HG03025 (cell line): Measurements from ENCODE around the gene ENTPD3.

Source experiments
- ATAC-seq: cut with Tn5 transposase; IDR thresholded peaks from one replicate; pipeline ENCODE4 v1.9.1; 2021; ENCODE audit warnings: mild to moderate bottlenecking, moderate library complexity; ENCODE audit not compliant: unreplicated experiment, low FRiP score

ENTPD3 gene, protein sequence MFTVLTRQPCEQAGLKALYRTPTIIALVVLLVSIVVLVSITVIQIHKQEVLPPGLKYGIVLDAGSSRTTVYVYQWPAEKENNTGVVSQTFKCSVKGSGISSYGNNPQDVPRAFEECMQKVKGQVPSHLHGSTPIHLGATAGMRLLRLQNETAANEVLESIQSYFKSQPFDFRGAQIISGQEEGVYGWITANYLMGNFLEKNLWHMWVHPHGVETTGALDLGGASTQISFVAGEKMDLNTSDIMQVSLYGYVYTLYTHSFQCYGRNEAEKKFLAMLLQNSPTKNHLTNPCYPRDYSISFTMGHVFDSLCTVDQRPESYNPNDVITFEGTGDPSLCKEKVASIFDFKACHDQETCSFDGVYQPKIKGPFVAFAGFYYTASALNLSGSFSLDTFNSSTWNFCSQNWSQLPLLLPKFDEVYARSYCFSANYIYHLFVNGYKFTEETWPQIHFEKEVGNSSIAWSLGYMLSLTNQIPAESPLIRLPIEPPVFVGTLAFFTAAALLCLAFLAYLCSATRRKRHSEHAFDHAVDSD

DNA sequence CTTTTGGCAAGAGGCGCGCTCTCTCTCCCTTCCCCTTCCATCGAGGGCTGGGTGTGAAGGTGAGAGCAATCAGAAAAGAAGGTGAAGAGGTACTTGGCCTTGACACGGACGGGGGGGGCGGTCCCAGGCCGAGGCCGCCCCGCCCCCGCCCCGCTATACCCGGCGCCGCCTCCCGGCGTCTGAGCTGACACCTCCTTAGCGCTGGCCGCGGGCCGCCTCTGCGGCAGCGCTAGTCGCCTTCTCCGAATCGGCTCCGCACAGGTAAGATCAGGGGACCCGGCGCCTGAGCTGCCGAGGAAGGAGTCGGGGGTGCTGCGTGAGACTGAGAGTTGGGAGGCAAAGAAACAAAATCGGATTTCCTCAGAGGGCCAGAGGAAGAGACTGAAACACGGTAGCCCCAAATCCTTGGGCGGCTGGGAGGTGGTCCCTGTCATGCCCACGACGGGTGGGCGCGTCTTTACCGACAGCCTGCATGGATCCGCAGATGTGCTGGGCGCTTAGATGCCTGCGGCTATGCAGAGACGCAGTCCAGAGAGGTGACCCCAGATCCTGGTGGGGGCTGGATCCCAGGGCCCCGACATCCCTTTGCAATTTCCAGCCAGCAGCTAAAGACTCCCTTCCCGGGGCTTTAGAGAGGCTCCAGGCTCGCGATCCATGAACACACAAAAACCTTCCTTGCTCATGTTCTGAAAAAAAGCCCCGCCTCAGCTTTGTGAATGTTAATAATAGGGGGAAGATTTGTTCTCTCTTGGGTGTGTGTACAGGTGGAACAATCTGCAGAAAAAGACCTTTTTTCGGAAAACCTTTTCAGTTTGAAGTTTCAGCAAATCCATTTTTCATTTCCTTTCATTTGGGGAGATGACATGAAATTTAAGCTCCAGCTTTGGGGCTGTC lies at the start of gene ENTPD3:
Gene ENTPD3 (plus strand): TSS at position 184 of the 894 bp plus-strand sequence. CDS start 874 bp downstream, outside the sequence.
- no peak for ATAC-seq

DNA sequence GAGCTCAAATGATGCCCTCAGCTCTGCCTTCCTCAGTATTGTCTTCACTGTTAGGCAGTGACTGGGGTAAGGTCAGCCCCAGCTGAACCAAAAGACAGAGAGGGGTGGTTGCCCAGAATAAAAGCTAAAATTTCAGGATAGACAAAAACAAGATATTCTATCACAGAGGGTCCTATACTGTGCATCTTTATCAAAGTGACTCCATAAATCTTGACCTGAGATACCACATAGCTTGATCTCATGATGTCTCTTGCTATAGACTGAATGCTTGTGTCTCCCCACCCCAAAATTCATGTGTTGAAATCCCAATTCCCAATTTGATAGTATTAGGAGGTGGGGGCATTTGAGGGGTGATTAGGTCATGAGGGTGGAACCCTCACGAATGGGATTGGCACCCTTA lies 47.1 kb upstream of the ENTPD3 start:
- ATAC-seq: no peak

DNA sequence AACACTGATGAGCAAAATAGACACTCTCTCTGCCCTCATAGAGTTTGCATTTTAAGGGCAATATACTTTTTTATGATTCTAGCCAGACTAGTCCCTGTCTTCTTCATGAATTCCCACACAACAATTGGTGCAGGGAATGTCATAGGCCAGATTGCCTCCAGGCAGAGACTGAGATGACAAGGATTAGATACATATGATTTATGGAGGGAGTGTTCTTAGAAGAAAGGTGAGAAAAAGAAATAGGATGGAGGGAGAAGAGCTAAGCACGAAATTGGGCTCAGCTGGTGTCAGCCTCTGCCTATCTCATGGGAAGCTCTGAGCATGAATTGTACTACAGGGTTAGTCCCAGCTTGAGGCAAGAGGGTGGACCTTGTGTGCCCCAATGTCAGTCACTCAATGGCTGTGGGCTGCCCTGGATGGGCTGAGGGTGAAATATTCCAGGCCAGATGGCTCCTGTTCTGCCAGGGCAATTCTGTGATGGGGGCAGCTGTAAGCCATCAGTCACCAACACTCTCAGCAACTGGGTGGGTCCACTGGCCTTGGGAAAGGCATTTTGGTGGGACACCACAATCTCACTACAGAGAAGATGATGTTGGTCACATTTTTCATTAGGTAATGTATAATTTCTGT lies 46.3 kb upstream of the ENTPD3 start:
- no peak for ATAC-seq

DNA sequence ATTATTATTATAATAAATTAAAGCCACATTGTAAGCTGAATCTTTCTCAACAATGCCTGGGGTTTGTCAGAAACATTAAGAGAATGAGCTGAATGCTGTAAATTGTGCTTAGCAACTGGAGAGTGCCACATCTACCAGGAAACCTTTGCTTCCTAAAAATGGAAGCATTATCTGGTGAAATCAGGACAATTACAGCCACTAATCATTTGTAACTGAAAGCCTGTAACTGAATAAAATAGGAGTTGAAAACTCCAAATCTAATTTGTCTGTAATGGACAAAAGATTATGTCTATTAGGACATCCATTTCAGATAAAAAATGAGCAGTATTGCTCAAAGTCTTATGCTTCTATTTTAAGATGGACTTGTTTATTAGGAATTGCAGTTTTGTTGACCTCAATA lies 45.3 kb upstream of the ENTPD3 start:
- ATAC-seq: no peak

DNA sequence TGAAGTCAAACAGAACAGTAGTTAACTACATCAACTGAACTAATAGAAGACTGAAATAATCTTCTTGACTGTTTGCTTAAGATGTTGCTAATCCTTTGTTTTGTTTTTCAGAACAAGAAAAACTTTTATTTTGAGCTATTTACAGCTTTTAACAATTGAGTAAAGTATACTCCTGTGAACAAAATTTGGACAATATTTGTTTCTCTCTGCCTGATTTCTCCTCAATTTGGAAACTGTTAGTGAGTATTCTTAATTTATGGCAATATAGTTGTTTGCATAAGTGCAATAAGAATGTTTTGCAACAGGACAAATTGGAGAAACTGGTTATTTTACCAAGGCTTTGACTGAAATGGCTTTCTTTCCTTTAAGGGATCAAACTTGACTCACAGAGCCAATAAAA lies 36.5 kb upstream of the ENTPD3 start:
- ATAC-seq: no peak

DNA sequence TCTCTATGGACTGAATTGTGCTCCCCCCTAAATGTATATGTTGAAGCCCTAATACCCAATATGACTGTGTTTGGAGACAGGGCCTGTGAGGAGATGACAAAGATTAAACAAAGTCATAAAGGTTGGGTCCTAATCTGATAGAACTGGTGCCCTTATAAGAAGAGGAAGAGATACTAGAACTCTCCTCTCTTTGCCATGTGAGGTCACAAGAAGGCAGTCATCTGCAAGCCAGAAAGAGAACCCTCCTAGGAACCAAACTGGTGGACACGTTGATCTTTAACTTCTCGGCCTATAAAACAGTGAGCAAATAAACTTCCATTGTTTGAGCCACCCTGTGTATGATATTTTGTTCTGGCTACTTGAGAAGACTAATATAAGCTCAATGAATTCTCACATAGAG lies 31.6 kb upstream of the ENTPD3 start:
- ATAC-seq: no peak

DNA sequence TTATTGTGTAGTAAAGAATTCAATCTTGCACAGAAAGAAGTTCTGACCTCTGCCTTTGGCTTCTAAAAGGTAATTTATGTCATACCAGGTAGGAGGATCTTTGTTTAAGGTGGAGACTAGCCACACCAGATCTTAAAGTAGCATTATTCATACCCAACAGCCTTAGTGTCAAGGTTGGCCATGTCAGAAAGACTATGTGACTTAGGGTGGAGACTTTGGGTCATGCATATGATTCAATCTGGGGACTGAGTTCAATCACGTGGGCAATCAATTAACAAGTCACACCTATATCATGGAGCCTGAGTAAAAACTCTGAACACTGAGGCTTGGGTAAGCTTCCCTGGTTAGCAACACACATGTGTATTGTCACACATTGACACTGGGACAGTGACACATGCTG lies 28.5 kb upstream of the ENTPD3 start:
- ATAC-seq: no peak

DNA sequence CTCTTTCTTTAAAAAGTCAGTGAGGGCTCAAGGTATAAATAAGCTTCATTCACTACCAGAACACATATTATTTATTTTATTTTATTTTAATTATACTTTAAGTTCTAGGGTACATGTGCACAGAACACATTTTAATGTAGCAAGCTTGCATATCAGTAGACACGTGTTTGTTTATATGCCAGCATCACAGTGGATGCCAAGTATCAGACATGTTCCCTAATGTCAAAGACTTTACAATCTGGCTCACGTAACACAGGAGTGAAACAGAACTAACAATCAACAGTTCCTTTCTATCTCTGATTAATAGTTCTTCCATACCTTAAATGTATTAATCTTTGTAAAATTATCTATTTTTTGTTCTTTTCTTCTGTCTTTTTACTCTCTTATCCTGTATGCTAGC lies 23.3 kb upstream of the ENTPD3 start:
- no peak for ATAC-seq

DNA sequence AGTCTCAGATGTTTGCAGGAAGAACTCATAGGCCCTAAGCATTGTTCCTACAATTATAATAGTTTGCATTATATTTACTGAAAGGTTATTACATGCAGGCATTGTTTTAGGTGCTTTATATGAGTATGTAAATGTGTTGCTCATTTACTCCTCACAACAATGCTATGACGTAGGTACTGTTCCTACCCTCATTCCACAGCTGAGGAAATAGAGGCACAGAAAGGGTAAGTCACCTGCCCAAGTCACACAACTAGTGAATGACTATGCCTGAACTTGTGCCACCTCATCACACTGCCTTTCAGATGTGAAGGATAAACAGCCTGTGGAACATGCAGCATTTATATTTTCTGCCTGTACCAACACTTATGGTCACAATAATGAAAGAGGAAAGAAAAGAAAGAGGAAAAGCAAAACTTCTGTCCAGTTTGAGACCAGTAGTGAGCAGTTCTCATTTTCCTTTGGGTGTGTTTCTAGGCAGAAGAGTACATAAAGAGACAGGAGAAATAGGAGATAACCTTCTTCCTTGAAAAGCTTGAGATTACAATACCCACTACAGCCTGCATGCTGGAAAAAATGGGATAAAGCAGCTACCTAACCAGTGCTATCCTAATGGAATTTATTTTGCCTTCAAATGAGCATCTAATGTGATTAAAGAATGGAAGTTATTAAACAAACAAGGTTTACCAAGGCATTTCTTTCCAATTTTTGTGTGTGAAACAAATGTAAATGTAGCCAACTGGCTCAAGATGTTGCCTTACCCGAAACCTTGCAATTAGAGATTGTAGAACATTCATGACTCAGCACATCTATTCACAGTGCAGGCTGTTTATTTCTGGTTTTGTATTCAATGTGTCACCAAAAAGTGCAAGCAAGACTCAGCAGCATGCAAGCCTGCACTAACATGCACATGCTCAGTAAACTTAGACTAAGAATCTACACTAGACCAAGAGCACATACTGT lies 20.5 kb upstream of the ENTPD3 start:
- ATAC-seq: no peak

DNA sequence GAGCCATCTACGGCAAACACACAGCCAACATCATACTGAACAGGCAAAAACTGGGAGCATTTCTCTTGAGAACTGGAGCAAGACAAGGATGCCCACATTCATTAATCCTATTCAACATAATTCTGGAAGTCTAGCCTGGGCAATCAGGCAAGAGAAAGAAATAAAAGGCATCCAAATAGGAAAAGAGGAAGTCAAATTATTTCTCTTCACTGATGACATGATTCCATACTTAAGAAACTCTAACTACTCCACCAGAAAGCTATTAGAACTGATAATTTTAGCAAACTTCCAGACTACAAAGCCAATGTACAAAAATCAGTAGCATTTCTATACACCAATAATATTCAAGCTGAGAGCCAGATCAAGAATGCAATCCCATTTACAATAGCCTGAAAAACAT lies 17.3 kb upstream of the ENTPD3 start:
- ATAC-seq: no peak

DNA sequence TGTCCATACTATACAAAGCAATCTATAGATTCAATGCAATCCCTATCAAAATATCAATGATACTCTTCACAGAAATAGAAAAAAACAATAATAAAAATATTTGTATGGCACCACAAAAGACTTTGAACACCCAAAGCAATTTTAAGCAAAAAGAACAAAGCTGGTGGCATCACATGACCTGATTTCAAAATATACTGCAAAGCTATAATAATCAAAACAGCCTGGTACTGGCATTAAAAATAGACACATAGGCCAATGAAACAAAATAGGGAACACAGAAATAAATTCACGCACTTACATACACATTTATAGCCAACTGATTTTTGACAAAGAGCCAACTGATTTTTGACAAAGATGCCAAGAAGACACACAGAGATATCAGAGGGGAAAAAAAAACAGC lies 9.2 kb upstream of the ENTPD3 start:
- no peak for ATAC-seq

DNA sequence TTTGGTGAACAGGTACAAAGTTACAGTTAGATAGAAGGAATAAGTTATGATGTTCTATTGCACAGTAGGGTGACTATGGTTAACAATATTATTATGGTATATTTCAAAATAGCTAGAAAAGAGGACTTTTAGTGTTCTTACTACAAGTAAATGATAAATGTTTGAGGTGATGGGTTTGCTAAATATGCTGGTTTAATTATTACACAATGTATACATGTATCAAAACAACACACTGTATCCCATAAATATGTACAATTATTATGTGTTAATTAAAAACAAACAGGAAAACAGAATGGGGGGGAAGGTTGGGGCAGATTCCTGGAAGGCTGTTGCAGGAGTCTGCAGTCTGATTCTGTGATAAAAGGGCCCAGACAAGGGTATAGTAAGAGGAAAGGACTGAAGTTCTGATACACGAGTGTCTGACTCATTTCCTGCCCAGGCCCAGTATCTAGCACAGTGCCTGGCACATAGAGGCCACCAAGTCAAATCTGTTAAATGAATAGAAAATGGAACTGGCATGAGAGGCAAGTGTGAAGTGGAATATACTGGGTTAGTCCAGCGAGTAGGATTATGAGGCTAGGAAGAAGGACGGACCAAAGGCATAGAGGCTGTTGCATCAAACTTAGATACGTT lies 7.2 kb upstream of the ENTPD3 start:
- no peak for ATAC-seq

DNA sequence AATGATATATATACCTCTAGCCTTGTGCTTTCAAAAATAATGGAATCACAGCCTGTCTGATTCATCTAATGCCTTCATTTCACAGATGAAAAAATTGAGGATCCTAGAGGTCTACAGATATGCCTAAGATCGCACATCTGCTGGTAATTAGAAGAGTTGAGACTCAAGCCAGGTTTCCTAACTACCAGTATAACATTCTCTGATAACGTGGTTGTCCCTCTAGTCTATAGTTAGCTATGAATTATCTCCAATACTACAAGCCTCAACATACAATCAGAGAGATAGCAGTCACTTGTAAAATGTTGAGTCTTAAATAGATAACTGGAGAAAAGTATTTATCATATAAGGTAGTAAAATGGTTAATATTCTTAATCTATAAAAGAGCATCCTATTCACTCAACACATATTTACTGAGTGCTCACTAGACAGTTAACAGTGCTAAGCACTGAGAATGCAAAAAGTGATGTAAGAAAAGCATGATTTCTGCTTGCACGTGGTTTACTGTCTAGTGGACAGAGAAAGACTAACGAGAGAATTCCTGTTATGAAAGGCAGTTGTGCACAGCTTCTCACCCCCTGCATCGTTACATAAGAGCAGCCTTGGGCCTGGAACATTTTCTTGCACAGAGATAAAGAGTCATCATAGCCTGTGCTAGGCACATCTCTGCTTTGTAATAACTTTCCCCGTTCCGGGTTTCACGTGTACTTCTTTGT lies 4.9 kb upstream of the ENTPD3 start:
- no peak for ATAC-seq

DNA sequence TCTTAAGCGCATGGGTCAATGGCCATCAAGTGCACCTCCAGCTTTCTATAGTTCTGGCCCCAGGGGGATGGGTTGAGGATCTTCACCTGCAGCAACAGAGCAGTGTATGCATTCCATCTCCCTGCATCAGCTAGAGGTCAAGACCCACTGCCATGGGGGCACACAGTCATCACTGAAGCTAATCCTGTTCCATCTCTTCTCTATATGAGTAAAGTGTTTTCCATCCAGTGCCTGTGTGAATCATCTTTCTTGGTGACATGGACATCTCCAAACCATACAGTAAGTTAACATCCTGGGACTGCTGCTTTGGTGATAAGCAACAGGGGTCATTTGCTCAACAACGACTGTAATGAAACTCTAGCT lies 4.4 kb upstream of the ENTPD3 start:
- ATAC-seq: no peak

DNA sequence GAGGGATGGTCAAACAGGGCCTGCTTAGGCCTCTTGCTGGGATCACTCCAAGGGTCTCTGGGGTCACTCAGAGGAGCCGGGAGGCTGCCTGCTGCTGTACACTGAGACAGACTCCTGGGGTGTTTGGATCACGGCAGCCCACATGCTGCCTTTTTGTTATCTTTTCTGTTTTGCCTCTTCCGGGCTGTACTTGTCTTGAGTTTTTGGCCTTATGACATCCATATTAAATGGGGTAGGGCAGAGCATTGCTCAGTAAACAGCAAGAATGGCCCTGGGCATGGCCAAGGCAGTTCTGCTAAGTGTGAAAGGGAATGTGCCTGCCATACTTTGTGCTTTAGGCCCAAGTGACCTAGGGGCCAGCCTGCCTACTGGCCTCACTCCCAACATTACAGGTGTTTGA lies 771 bp upstream of the ENTPD3 start:
- no peak for ATAC-seq

DNA sequence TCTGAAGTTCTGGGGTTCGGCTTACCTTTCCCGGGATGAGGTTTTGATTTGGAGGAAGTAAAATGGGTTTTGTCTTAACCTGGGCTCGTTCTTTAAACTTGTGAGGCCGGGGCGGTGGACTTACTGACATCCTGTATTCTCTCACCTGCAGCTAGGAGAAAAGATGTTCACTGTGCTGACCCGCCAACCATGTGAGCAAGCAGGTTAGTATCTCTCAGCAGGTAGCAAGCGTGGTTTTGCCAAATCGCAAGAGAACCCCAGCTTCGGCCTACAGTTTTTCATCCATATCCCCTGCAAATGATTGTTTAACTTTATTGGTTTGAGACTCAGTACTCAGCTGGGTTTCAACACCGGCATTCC lies 891 bp downstream of the ENTPD3 start:
- ATAC-seq: no peak

DNA sequence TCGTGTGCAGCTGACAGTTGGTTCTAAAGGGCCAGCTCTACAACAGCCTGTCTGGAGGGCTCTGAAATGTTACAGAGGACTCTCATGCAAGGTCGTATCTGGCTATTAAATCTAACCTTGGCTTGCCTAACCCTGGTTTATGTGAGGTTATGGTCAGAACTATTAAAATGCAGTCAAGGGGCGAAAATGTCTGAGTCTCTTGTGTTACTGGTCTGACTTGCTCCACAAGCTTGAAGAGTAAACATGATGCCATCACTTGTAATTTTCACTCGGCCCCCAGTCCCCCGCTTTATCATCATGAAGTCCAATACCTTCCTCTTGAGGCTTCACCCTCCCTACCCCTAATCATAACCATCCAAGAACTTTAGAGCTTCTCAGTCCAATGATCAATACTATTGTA lies 9.4 kb downstream of the ENTPD3 start:
- no peak for ATAC-seq

DNA sequence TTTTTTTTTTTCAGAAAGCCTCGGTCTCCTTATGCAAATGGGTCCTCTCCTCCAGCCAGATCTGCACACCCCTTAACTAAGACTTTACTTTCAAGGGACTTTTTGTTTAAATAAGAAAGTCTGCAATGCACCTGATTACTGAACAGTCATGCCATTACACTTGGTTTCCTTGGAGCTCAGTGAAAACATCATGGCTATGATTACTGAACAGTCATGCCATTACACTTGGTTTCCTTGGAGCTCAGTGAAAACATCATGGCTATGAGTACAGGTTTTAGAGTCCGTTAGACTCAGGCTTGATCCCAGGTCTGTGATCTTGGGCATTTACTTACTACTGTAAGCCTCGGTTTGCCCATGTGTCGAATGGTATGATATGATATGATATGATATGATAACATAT lies 10.1 kb downstream of the ENTPD3 start:
- no peak for ATAC-seq

DNA sequence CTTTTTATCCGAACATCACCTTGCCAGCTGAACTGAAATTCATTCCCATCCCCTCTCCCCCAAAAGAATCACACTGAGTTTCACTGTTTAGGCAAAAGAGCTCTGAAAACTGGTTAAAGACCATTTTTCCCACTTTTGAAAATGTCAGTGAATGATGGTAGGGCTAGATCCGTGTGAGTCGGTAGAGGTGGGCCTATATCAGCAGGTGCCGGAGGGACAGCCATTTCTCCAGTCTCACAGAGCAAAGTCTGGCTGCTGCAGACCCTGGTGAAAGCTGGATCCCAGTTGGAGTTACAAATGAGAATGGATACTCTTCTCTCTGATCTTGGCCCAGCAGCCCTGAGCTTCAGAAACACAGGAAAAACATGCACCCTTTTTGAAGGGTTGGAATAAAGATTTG lies 10.9 kb downstream of the ENTPD3 start:
- no peak for ATAC-seq
